HG02571 (cell line): ENCODE data around the gene FHL1.
"Not testable (repeated sequence)": the region's sequence is repeated elsewhere in the genome, so short reads cannot be mapped to it uniquely, and the experiment has no call there.

Source experiments
- ATAC-seq: cut with Tn5 transposase; IDR thresholded peaks from one replicate; pipeline ENCODE4 v1.9.1; 2021; ENCODE audit warnings: mild to moderate bottlenecking, moderate library complexity; ENCODE audit not compliant: unreplicated experiment

FHL1 gene

DNA sequence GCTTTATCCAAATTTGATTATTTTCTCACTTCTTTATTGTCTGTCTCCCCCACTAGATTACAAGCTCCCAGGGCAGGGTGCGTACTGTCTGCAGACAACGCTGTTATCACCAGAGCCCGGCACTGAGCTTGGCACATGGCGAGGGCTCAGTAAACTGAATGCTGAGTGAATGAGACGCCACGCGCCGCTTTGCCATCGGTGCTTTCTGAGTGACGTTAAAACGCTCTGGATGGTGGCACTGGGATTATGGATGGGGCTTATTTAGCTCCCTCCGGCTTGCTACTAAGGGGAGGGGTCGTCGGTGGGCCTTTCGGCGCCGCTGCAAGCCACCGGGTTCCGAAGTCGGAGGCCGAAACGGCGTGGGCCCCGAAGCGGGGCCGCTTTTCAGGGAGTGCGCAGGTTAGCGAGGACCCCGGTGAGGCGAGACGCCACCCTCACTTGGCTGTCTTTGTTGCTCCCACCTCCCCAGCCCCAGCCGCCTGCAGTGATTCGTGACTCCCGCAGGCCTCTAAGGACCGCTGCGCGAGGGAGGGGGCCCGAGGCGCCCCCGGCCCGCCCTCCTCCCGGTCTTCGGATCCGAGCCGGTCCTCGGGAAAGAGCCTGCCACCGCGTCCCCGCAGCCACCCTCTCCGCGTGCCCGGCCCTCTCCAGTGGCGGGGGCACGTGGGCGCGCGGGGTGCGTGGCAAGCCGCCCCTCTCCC is 569 bp upstream of the FHL1 start:
- ATAC-seq, result no peak

DNA sequence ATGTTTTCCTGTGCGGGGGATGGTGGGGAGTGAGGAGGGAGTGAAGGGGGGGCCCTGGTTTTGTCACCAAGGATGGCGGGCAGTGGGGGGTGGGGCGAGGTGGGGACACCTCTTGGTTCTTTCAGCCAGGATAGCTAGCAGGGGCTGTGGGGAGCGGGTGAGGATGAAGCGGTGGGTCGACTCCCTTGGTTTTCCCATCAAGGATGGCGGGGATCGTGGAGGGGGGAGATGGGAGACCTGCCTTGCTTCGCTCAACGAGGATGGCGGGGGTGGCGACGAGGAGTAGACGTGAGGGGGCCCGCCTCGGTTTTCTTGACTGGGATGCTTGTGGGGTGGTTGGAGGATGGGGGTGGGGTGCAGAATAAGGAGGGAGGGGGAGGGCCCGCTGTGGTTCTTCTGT is 643 bp downstream of the FHL1 start:
- ATAC-seq, result no peak

DNA sequence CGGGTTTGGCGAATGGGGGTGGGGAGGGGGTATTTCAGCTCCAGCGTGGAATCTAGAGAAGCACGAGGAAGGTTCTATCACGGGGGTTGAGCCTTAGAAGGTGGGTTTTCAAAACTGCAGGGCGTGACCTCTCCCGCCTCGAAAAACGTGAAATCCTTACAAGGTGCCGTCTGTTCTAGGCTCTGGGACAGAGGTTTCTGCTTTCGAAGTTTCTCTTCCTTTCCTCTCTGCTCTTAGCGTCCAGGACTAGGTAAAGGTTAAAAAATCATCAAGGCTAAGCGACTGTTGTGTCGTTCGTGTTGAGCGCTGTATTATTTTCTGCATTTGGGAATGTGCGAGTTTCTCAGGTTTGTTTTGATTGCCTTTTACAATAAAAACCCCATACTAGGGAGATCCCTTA is 1.1 kb downstream of the FHL1 start:
- ATAC-seq, result no peak

DNA sequence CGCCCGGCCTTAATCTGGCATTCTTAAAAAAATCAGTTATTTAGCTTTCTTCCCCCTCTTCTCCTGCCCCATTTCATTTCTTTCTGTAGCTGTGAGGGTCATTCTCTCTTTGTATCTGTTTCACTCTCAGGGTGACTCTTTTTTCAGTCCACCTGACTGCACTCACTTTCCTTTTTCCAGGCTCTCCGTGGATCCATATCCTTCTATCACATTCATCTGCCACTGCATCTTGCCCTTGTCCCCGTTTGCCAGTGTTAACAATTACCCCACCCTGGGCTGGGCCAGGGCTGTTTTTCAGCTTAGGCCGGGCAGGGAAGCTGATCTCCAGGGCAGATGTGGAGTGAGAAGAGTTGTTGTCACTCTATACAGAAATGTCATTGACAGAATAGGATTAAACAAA is 7.7 kb downstream of the FHL1 start:
- no peak for ATAC-seq

DNA sequence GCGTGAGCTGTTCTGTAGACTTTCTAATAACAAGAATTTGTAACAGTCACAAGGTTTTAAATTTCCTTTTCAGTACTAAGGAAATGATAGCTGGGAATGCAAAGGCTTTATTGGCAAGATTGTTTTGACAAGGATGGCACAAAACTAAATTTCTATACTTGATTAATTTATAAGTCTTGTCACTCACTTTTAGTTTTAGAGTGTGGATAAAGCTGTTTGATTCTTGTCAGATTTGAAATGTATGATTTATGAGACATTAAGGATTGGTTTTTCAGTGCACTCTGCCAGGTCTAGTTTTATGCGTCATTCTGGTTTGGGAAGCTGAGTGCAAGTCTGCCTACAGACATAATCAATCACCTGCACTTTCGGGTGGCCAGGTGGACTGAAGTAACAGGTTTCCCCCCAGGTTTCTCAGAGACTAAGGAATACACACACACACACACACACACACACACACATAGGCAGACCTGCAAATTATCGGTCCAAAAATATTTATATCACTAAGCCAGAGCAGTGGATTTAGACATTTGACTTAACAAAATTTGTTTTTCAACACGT is 9.3 kb downstream of the FHL1 start:
- no peak for ATAC-seq

DNA sequence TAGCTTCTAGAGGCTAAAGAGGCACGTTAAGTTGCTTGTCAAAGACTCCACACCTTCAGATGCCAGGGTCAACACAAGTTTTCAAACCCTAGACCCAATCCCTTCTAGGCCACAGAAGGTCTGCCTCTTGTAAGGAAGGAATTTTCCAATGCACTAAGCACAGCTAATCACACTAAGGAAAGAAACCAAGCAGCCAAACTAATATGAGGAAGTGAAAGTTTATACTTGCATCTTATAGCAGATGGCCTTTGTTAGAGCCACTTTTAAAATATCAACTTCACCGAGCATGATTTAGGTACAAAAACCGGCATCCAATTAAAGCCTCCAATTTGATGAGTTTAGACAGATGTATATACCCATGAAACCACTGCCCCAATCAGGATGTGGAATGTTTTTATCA is 9.9 kb downstream of the FHL1 start:
- no peak for ATAC-seq

DNA sequence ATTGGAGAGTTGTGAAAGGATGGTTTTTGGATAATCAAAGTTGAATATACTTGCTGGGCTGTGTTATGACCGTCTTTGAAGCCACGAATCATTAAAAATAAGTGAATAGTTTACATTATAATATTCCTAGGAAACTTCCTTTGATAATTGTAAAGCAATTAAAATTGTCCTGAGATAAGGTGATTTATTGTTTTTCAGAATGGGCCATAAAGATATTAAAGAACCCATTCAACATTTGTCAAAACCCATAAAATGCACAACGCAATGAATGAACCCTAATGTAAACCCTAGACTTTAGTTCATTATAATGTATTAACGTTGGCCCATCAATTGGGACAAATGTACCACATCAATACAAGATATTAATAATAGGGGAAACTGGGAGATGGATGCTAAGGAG is 11.4 kb downstream of the FHL1 start:
- no peak for ATAC-seq

DNA sequence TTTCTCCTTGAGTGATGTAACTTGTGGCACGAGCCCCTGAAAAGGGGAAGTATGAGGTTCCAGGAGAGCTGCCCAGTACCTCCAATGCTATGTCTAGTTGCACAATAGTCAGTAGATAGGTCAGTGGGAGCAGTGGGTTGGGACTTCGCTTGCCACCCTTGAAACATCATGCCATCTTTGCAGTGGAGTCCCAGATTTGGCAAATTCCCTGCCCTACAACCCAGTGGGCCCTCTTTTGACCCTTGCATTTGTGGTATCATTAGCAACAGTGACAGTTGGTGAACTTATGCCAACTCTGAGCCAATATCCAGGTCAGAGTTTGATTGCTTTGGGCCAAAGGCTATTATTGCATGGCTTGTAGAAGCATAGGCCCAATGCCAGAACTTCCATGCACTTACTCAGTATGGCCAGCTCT is 12.3 kb downstream of the FHL1 start:
- no peak for ATAC-seq

DNA sequence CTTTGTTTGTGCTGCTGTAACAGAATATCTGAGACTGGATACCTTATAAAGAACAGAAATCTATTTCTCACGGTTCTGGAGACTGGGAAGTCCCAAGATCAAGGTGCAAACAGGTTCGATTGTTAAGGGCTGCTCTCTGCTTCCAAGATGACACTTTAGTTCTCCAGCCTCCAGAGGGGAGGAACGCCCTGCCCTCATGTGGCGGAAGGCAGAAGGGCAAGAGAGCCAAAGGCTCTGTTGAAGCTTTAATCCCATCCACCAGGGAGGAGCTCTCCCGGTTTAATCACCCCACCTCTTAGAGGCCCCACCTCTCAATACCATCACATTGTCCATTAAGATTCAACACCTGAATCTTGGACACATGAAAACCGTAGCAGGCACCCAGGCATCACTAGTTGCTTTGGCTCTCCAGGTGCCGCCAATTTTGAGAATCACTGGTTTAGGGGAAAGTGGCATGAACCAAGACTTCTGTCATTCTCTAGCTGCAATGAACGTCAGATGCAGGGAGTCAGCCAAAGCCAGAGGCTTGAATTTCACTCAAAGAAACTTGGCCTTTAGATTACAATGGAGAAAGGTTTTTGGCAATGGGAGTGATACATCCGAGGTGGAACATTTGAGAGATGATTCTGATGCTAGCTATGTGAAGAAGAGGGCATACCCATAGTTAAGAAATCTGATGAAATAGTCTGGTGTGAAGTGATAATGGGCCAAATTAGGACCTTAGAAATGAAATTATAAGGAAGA is 15.7 kb downstream of the FHL1 start:
- peak; percentile 51 for ATAC-seq

DNA sequence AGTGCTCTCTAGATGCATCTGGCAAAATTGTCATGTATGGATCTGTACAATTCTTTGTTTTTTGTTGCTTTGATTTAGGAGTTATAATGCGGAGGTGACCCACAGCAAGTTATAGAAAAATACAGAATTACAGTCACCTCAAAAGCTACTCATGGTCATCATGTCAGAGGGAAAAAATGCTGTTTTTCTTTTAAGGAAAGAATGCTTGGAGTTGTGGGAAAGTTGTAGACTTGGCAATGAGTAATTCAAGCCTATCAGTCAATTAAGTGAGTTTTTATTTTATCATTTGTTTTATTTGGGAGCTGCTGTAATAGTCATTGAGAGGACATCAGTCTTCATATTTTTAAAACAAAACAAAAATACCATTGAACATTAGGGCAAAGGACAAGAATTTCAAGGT is 16.4 kb downstream of the FHL1 start:
- no peak for ATAC-seq

DNA sequence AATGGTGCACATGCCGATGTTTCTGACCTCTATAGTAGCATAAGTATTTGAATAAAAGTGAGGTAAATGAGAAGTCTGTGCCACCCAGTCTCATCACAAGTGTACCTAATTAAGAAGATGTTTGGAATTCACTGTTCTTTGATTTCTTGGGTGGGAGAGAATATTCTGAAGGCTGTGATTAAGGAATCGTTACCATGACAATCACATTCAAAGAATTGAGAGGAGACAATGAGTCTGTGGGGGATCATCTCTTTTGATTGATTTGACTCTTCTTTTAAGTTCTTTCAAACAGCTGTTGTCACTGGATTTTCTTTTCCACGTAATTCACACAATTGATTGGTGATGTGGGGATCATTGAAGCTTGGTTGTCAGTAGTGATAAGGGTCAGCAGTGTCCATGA is 18.1 kb downstream of the FHL1 start:
- no peak for ATAC-seq

DNA sequence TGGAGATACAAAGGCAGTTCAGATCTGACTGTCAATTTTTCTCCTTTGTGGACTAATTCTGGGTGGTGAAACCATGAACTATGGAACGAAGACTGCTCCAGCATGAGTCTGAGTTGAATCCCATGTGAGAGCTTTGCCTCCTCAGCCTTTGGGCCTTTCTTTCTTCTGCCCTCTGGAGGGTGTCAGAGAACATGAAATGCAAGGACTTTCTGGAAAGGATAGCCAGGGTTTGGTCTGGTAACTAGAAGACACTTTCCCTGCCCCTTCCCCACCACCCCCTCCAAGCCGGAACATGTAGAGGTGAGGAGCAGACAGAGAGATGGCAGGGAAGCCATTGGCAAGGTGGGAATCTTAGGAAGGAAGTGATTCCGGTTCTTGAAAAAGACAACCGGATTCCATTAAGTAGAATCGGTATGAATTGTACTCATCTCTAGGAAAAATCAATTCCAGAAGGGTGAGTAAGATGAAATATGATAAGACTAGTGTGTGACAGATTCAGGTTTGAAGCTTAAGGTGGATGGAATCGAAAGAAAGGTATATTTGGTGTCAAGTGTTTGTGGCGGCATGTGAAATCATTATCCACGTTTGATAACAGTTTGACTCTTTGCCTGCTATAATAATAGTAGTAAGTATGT is 19.0 kb downstream of the FHL1 start:
- no peak for ATAC-seq

DNA sequence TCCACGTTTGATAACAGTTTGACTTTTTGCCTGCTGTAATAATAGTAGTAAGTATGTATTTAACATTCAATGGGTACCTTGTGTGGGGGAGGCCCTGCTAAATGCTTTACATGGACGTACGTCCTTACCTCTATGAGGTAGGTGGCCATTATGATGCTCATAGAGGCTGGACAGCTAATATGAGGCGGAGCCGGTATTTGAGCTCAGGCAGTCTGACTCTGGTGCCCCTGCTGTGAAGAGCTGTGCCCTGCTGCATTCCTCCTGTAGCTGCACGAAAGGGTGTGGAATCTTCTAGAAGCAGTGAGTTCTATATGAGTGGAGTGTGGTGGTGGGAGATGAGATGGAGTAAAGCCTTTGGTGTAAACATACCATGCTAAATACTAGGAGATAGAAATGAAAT is 20.7 kb downstream of the FHL1 start:
- ATAC-seq, result not testable (repeated sequence)

DNA sequence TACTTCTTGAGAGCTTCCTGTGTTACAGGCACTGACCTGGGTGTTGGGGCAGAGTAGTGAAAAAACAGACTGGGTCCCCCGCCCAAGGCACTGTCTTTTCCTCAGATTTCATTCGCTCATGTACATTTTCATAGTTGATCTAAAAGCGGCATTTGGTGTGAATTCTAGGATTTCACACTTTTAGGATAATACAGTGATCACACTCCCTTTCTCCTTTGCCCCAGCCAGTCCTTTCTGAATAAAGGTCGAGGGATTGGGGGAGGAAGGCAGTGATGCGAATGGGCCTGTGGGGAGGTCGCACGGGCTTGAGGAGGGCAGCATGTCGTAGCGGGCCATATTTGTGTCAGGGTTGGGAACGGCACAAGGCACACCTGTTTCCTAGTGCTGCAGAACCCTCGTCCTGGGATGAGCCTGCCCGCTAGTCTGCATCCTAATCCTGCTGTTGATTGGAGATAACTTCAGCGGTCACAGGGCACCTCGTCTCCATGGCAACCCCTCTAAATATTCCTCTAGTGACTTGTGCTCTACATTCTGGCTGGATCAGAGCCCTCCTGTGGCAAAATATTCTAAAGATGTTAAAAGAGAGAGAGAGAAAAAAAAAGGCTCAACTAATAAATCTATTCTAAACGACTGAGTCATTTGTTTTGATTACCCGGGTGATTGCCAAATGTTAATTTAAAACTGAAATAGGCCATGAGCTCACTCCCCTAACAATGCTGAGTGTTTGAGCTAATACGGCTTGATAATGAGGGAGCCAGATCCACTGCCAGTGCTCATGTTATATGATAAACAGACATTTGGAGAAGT is 21.8 kb downstream of the FHL1 start:
- no peak for ATAC-seq

DNA sequence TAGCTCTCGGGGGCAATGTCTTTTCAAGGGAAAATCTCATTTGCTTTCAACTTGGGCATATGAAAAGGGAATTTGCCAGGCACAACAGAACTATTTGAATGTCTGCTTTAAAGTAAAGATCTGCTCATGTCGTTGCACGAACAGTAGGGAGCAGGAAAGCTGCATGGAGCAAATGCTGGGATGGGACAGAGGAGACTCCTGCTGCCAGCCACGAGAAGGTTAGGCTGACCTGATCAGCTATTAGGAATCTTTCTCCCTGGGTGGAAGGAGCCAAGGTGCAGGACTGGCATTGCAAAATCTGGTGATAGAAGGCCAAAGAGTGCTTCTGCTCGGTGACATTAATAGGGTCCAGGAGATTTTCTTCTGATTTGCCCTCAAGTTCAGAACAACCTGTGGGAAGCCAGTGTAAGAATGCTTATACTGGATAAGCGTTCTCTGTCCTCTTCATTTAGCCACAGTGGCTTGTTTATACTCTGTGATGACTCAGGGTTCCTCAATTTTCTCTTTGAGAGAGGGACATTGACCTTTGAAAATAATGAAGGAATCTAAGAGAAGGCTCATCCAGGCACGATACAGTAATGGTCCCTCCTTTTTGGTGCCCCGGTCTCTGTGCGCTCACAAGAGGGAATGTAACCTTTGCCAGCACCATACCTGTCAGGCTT is 22.9 kb downstream of the FHL1 start:
- no peak for ATAC-seq

DNA sequence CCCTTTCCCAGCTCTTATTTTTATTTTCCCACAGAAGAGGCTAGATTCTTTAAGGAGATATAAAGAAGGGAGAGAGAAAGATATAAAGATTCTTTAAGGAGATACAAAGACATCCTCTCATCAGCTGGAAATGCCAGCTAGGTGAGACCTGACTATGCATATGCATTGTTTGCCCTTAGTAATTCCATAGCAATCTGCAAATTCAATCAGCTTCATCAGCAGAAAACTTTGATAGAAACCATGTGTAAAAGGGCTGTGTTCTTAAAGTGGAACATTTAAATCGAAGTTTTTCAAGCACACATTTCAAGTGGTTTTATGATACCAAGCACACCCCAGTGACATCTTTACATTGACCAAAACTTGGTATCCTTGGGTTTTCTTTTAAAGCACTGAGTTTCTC is 24.1 kb downstream of the FHL1 start:
- no peak for ATAC-seq

DNA sequence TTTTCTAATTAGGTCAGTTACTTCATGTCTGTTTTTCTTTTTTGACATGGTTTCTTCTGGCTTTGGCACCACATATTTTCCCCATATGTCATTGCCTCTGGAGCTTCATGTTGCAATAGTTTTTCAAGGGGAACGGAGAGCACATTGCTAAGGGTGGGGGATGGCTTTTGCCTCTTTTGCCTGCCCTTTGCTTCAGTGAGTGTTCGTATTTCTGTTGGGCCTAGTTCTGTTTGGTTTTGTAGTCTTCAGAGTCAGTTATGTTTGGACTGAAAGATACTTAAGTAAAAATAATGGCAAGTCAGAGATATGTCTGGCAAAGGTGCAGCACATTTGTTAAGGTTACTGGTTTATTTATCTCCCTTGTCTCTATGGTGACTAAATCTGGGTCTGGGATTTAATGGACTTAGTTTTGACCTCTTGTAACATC is 29.1 kb downstream of the FHL1 start:
- no peak for ATAC-seq

DNA sequence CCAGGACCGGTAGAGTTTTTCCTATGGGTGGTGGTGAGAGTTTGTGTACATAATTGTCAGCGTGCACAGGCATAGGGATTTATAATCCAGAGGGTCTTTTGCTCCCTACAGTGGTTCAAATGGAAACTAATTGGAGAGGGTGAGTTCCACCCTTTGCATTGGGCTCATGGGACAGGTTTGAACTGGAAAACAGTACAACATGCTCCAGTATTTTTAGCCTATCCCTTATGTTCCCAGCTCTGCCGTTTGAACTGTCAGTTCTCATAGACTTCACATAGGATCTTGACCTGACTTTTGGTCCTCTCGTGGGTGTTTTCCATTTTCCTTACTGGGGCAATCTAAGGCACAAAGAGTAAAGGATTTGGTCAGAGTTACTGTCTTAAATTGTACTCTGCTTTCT is 31.8 kb downstream of the FHL1 start:
- no peak for ATAC-seq

DNA sequence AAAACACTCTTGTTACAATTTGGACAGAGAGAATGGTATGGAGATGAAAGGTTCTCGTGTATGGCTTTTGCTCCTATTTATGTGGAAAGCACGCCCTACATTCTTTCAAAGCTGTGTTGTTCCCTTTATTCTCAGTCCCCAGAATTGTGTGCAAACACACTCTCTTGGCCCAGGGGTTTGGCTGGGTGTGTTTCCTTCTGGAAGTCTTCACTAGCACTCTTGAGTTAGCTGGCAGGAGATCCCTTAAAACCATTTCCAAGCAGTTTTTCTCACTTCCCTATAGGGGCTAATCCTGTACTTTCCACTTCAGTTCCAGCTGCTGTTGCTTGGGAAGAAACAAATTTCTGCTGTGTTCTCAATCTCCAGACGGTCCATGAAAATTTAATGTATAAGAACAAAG is 35.1 kb downstream of the FHL1 start:
- ATAC-seq, result no peak

DNA sequence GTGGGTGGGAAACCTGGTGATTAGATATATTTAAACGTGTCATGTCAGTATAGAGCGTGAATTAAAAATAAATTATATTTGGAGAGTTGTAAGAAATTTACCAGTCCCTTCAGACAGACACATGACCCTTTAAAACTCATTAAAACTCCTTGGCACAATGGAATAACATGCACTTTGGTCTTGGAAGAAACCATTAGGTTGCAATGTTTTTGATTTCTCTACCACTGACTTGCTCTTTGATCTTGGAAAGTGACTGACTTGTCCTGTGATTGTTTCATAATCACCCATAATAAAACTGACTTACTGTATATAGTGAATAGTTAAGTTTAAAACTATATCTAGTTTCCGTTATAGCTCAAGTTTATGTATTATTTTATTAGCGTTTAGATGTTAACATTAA is 35.8 kb downstream of the FHL1 start:
- no peak for ATAC-seq

DNA sequence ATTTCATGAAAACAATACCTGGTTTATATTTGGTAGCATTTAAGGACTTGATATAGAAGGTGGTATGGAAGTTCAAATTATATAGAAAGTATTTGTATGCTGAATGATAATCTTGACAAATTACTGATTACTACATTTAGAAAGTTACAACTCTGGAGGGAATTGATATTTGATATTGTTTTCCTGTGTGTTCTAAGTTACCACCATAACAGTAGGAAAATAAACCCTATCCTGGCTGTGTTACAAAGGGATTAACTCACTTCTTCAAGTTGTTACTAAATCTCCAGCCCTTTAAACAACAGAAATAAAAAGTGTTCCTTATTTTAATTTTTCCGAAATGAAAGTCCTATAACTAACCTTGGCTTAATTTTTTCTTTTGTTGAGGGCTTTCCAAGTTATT is 36.6 kb downstream of the FHL1 start:
- ATAC-seq, result no peak
